Stimulated activated naive CD8-positive, alpha-beta T cell treated with anti-CD3 and anti-CD28 coated beads, Interleukin-15, Interleukin-2, amounts not matched to agents 100 ng/mL and 50 ng/mL, for 24 hours (primary cell): ENCODE results near the gene RUBCNL.

ENCODE experiments used
- H3K27ac Mint-ChIP-seq: one replicate; pipeline ENCODE4 v1.8.0; 2021; ENCODE audit warnings: mild to moderate bottlenecking, mixed read lengths
- H3K27me3 Mint-ChIP-seq: one replicate; pipeline ENCODE4 v1.8.0; 2021; ENCODE audit warnings: mixed read lengths
- H3K36me3 Mint-ChIP-seq: one replicate; pipeline ENCODE4 v1.8.0; 2021; ENCODE audit warnings: low read depth, mixed read lengths
- H3K4me1 Mint-ChIP-seq: one replicate; pipeline ENCODE4 v1.8.0; 2021; ENCODE audit warnings: low read depth, mixed read lengths
- H3K4me3 Mint-ChIP-seq: one replicate; pipeline ENCODE4 v1.8.0; 2021; ENCODE audit warnings: mild to moderate bottlenecking, mixed read lengths
- H3K9me3 Mint-ChIP-seq: one replicate; pipeline ENCODE4 v1.8.0; 2021; ENCODE audit warnings: mixed read lengths

RUBCNL gene

GRCh38 chr13:46313432-46314257 lies 73.4 kb downstream of the RUBCNL start:
- Mint-ChIP-seq H3K27me3 (no peaks in the 10 kb centered on the region), H3K27ac (peak overlapping the region; percentile 91), H3K9me3 (peaks cover 10% of the 10 kb centered on the region), H3K36me3 (peaks cover 29% of the 10 kb centered on the region), H3K4me1 (peaks cover 21% of the 10 kb centered on the region), H3K4me3 (peak overlapping the region; percentile 70)

GRCh38 chr13:46313024-46313423 lies 74.0 kb downstream of the RUBCNL start:
- no peak overlapping the region for H3K27ac Mint-ChIP-seq
- H3K36me3 Mint-ChIP-seq, result peaks cover 29% of the 10 kb centered on the region
- H3K4me3 Mint-ChIP-seq, result no peak overlapping the region
- H3K9me3 Mint-ChIP-seq, result peaks cover 9% of the 10 kb centered on the region
- no peaks in the 10 kb centered on the region for H3K27me3 Mint-ChIP-seq
- peaks cover 20% of the 10 kb centered on the region for H3K4me1 Mint-ChIP-seq

GRCh38 chr13:46311217-46311616 lies 75.8 kb downstream of the RUBCNL start:
- Mint-ChIP-seq H3K4me1 (peaks cover 24% of the 10 kb centered on the region), H3K36me3 (peaks cover 29% of the 10 kb centered on the region), H3K27ac (no peak overlapping the region), H3K4me3 (no peak overlapping the region), H3K27me3 (no peaks in the 10 kb centered on the region), H3K9me3 (peaks cover 9% of the 10 kb centered on the region)

GRCh38 chr13:46310066-46310465 lies 77.0 kb downstream of the RUBCNL start:
- Mint-ChIP-seq H3K9me3 (peaks cover 9% of the 10 kb centered on the region), H3K27me3 (no peaks in the 10 kb centered on the region), H3K4me3 (no peak overlapping the region), H3K4me1 (peaks cover 20% of the 10 kb centered on the region), H3K27ac (no peak overlapping the region), H3K36me3 (peaks cover 24% of the 10 kb centered on the region)

- H3K4me3 Mint-ChIP-seq, result no peak overlapping the region
- H3K27ac Mint-ChIP-seq, result no peak overlapping the region
- H3K9me3 Mint-ChIP-seq, result no peaks in the 10 kb centered on the region
- H3K27me3 Mint-ChIP-seq, result no peaks in the 10 kb centered on the region
- peaks cover 8% of the 10 kb centered on the region for H3K36me3 Mint-ChIP-seq
- H3K4me1 Mint-ChIP-seq, result peaks cover 19% of the 10 kb centered on the region
Observed at GRCh38 chr13:46307554-46307953, 79.5 kb downstream of the RUBCNL start.

GRCh38 chr13:46304546-46304945 lies 82.5 kb downstream of the RUBCNL start:
- H3K9me3 Mint-ChIP-seq, result peaks cover 9% of the 10 kb centered on the region
- H3K4me3 Mint-ChIP-seq, result peak overlapping the region; percentile 21

GRCh38 chr13:46303742-46304385 lies 83.2 kb downstream of the RUBCNL start:
- H3K27me3 Mint-ChIP-seq, result no peaks in the 10 kb centered on the region
- peak overlapping the region; percentile 84 for H3K4me3 Mint-ChIP-seq
- peak overlapping the region; percentile 95 for H3K27ac Mint-ChIP-seq
- peaks cover 9% of the 10 kb centered on the region for H3K9me3 Mint-ChIP-seq
- H3K4me1 Mint-ChIP-seq, result peaks cover 19% of the 10 kb centered on the region
- H3K36me3 Mint-ChIP-seq, result peaks cover 7% of the 10 kb centered on the region

More at GRCh38 chr13:46304546-46304945, 82.5 kb downstream of the RUBCNL start:
- Mint-ChIP-seq H3K27me3 (no peaks in the 10 kb centered on the region), H3K4me1 (peaks cover 19% of the 10 kb centered on the region), H3K36me3 (peaks cover 6% of the 10 kb centered on the region), H3K27ac (no peak overlapping the region)

GRCh38 chr13:46297361-46297811 lies 89.7 kb downstream of the RUBCNL start:
- H3K27ac Mint-ChIP-seq, result peak overlapping the region; percentile 10
- no peak overlapping the region for H3K4me3 Mint-ChIP-seq

GRCh38 chr13:46296921-46297320 lies 90.1 kb downstream of the RUBCNL start:
- H3K27ac Mint-ChIP-seq, result peak overlapping the region; percentile 10
- H3K36me3 Mint-ChIP-seq, result peaks cover 7% of the 10 kb centered on the region
- H3K4me3 Mint-ChIP-seq, result no peak overlapping the region
- H3K9me3 Mint-ChIP-seq, result peaks cover 4% of the 10 kb centered on the region
- H3K27me3 Mint-ChIP-seq, result no peaks in the 10 kb centered on the region
- peaks cover 46% of the 10 kb centered on the region for H3K4me1 Mint-ChIP-seq

More at GRCh38 chr13:46297361-46297811, 89.7 kb downstream of the RUBCNL start:
- Mint-ChIP-seq H3K27me3 (no peaks in the 10 kb centered on the region), H3K4me1 (peaks cover 46% of the 10 kb centered on the region), H3K36me3 (peaks cover 7% of the 10 kb centered on the region), H3K9me3 (peaks cover 7% of the 10 kb centered on the region)

GRCh38 chr13:46296115-46296822 lies 90.8 kb downstream of the RUBCNL start:
- H3K4me3 Mint-ChIP-seq, result peak overlapping the region; percentile 65
- H3K36me3 Mint-ChIP-seq, result peaks cover 7% of the 10 kb centered on the region
- H3K27me3 Mint-ChIP-seq, result no peaks in the 10 kb centered on the region
- H3K9me3 Mint-ChIP-seq, result peaks cover under 1% of the 10 kb centered on the region
- peak overlapping the region; percentile 87 for H3K27ac Mint-ChIP-seq
- peaks cover 46% of the 10 kb centered on the region for H3K4me1 Mint-ChIP-seq

GRCh38 chr13:46295491-46296114 lies 91.4 kb downstream of the RUBCNL start:
- H3K27me3 Mint-ChIP-seq, result no peaks in the 10 kb centered on the region
- H3K27ac Mint-ChIP-seq, result peak overlapping the region; percentile 87
- no peaks in the 10 kb centered on the region for H3K9me3 Mint-ChIP-seq
- H3K36me3 Mint-ChIP-seq, result peaks cover 7% of the 10 kb centered on the region
- peaks cover 46% of the 10 kb centered on the region for H3K4me1 Mint-ChIP-seq
- H3K4me3 Mint-ChIP-seq, result peak overlapping the region; percentile 65

GRCh38 chr13:46293436-46293835 lies 93.6 kb downstream of the RUBCNL start:
- Mint-ChIP-seq H3K27me3 (no peaks in the 10 kb centered on the region), H3K9me3 (no peaks in the 10 kb centered on the region), H3K4me1 (peaks cover 51% of the 10 kb centered on the region), H3K36me3 (no peaks in the 10 kb centered on the region), H3K4me3 (no peak overlapping the region), H3K27ac (no peak overlapping the region)
